GM15510 (cell line): Measurements from ENCODE around the gene NUDT2.

ENCODE experiments used
- POLR2A ChIP-seq: IDR thresholded peaks from 3 replicates; pipeline ENCODE4 v1.6.1; 2011; ENCODE audit warnings: borderline replicate concordance; ENCODE audit not compliant: insufficient read length; ENCODE audit errors: extremely low read depth

Gene NUDT2

DNA sequence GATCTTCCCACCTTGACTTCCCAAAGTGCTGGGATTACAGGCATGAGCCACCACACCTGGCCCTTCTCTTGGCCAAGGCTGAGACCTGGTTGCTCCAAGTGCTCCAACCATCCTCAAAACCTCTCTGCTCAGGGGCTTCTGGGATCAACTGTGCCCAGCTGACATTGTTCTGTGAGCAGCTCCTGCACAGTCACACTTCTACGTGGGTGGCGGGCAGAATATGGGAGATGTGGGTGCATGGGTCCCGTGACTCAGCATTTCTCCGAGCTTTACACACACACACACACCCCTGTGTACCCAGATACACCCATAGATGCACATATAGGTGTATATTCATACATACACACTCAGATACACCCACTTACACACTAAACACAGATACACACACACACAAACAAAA, 57.9 kb downstream of the NUDT2 start:
- no peak for TF ChIP-seq POLR2A

GRCh38 chr9:34392511-34392910, 63.1 kb downstream of the NUDT2 start:
- no peak for TF ChIP-seq POLR2A
